Fibroblast of lung (primary cell): ENCODE measurements around the gene TMEM178A. TPM values are rescaled to one million over a fixed set of nuclear protein-coding genes. Genes with fewer than 3 reads are reported as not detected.

Experiments used
- DNase-seq, 2 donors: peaks; one replicate each; pipeline versions ENCODE4 v3.0.0 to v3.0.0-alpha.2; 2010; ENCODE audit warnings: low read depth in 2 of 2
- H2AFZ ChIP-seq: 2 replicates; pipeline ENCODE4 v1.5.1; 2012; ENCODE audit warnings: low read length, control low read depth, inconsistent platforms
- H3K27ac ChIP-seq: 2 replicates; pipeline ENCODE4 v1.5.1; 2011; ENCODE audit warnings: low read length, control low read depth; ENCODE audit not compliant: insufficient read depth
- H3K27me3 ChIP-seq: 2 replicates; pipeline ENCODE4 v1.5.1; 2011; ENCODE audit warnings: mild to moderate bottlenecking, low read length; ENCODE audit not compliant: control insufficient read depth, insufficient read depth
- H3K36me3 ChIP-seq: 2 replicates; pipeline ENCODE4 v1.5.1; 2011; ENCODE audit warnings: low read length; ENCODE audit not compliant: control insufficient read depth, insufficient read depth
- H3K4me1 ChIP-seq: 2 replicates; pipeline ENCODE4 v1.5.1; 2011; ENCODE audit warnings: low read length; ENCODE audit not compliant: control insufficient read depth, insufficient read depth; ENCODE audit errors: extremely low read depth
- H3K4me2 ChIP-seq: 2 replicates; pipeline ENCODE4 v1.5.1; 2011; ENCODE audit warnings: low read length, control low read depth; ENCODE audit not compliant: insufficient read depth; ENCODE audit errors: extremely low read depth
- H3K4me3 ChIP-seq, 4 experiments: fragments of 200-600 bp in 1 of 4; sonication (generic) in 1 of 4; replicated peaks in 1 of 4; 2 replicates each; pipeline ENCODE4 v1.5.1; 2011 to 2016; ENCODE audit warnings: low read length in 4 of 4, low read depth in 3 of 4, mild to moderate bottlenecking in 3 of 4, control low read depth in 2 of 4, inconsistent platforms in 1 of 4, mixed read lengths in 1 of 4; ENCODE audit not compliant: insufficient read depth in 1 of 4; ENCODE audit errors: control extremely low read depth in 1 of 4
- H3K79me2 ChIP-seq: 2 replicates; pipeline ENCODE4 v1.5.1; 2012; ENCODE audit warnings: mild to moderate bottlenecking, low read length, inconsistent platforms; ENCODE audit not compliant: control insufficient read depth, insufficient read depth
- H3K9ac ChIP-seq: 2 replicates; pipeline ENCODE4 v1.5.1; 2011; ENCODE audit warnings: mild to moderate bottlenecking, low read length, control low read depth; ENCODE audit not compliant: insufficient read depth
- H3K9me3 ChIP-seq: 2 replicates; pipeline ENCODE4 v1.5.1; 2012; ENCODE audit warnings: low read depth, low read length; ENCODE audit not compliant: control insufficient read depth, insufficient read depth
- H4K20me1 ChIP-seq: 2 replicates; pipeline ENCODE4 v1.5.1; 2011; ENCODE audit warnings: low read length; ENCODE audit not compliant: control insufficient read depth, insufficient read depth; ENCODE audit errors: extremely low read depth
- EZH2 ChIP-seq: IDR thresholded peaks from 2 replicates; pipeline ENCODE4 v1.5.1; 2012; ENCODE audit warnings: low read length, control low read depth, mild to moderate bottlenecking; ENCODE audit errors: missing control alignments
- polyA plus RNA-seq, 2 donors: library from polyadenylated mRNA; depleted of rRNA in 1 of 2; stranded (reverse) in 1 of 2; unstranded in 1 of 2; fragments of >200 nt; gene quantifications; 2 replicates each; pipeline ENCODE4 v1.2.1, GENCODE V29; 2011 to 2012; ENCODE audit warnings: missing spikeins in 1 of 2
- total RNA-seq: library from RNA; depleted of rRNA; stranded (reverse); fragments of >200 nt; gene quantifications from 2 replicates; pipeline ENCODE4 v1.2.1, GENCODE V29; 2014
- TF ChIP-seq, protein P1 (sequence below), 2 donors: IDR thresholded peaks in 1 of 2; conservative IDR thresholded peaks in 1 of 2; 1 replicate in 1 of 2; 2 replicates in 1 of 2; pipeline ENCODE4 v1.5.1; 2011 to 2012; ENCODE audit warnings: low read length in 2 of 2, control low read depth in 1 of 2, inconsistent platforms in 1 of 2, low read depth in 1 of 2, mild to moderate bottlenecking in 1 of 2

The TMEM178A gene
- total and polyA plus RNA-seq, 2 donors (not counting 1 experiment from before 2014, with no cell fraction given), result 1.5 to 6.9 TPM

DNA sequence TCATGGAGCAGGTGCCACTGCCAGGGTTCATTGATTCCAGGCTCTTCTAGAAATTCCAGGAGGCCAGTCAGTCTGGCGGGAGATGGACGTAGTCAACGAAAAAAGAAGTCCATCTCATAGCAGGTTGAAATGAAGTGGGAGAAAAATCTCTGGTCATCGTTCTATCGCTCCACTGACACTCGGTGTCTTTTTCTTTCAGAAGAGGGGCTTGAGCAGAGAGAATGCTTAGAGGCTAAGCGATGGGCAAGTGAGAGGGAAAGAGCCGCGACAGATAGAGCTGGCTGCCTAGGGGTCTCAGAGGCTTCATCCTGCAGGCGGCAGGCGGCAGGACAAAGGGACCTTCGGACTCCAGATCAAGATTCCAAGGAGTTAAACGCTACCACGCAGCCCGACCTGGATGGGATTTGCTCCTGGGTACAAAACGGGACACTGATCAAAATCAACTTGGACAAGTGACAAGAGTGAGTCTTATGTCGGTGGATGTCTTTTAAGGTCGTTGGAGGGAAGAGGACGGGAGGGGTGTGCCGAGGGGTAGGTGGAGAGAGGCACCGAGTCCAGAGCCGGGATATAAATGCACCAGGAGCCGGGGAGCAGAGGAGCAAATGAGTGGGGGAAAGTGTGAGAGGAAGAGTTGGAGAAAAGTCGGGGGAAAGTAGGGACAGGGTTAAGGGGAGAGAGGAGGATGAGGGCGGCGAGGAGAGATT, 677 bp upstream of the TMEM178A start:
- Histone ChIP-seq H3K27me3 (peaks cover 34% of the 10 kb centered on the region), H3K9ac (no peak overlapping the region), H2AFZ (no peak overlapping the region)

DNA sequence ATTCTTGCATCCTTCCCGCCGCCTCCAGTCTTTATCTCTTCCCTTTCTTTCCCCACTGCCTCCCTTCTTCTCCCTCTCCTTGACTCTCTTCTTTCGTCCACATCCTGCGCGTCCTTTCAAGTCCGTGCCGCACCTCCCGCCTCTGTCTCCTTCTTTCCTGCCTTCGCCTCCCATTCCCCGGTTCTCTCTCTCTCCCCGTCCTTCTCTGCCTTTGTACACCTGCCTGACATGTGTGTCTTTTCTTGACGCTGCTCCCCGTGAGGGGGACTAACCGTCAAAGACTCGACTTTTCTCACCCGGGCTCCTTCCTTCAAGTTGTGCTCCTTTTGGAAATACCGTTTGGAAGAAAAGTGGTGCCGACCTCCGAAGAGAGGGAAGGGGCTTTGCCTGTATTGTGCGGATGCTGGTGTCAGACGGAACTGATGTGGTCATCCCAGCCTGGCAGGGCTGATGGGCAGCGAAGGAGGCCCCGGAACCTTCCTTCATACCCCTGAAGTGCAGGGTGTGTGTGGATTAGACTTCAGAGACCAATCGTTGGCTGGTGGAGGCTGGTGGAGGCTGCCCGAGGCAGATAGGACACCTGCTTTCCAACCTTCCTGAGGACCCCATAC, 879 bp downstream of the TMEM178A start:
- Histone ChIP-seq H2AFZ (peak overlapping the region; percentile 63), H3K79me2 (no peaks in the 10 kb centered on the region)
- DNase-seq, result peak in 1 of 2 donors; percentile 17

More for the DNA sequence above, 677 bp upstream of the TMEM178A start:
- H3K27ac ChIP-seq, result no peak overlapping the region
- no peak overlapping the region for H3K4me3 ChIP-seq
- no peak for DNase-seq
- H3K4me2 ChIP-seq, result no peak overlapping the region
- H4K20me1 ChIP-seq, result no peaks in the 10 kb centered on the region
- peaks cover 7% of the 10 kb centered on the region for H3K4me1 ChIP-seq
- no peaks in the 10 kb centered on the region for H3K79me2 ChIP-seq
- no peaks in the 10 kb centered on the region for H3K36me3 ChIP-seq
- TF ChIP-seq, protein P1, sequence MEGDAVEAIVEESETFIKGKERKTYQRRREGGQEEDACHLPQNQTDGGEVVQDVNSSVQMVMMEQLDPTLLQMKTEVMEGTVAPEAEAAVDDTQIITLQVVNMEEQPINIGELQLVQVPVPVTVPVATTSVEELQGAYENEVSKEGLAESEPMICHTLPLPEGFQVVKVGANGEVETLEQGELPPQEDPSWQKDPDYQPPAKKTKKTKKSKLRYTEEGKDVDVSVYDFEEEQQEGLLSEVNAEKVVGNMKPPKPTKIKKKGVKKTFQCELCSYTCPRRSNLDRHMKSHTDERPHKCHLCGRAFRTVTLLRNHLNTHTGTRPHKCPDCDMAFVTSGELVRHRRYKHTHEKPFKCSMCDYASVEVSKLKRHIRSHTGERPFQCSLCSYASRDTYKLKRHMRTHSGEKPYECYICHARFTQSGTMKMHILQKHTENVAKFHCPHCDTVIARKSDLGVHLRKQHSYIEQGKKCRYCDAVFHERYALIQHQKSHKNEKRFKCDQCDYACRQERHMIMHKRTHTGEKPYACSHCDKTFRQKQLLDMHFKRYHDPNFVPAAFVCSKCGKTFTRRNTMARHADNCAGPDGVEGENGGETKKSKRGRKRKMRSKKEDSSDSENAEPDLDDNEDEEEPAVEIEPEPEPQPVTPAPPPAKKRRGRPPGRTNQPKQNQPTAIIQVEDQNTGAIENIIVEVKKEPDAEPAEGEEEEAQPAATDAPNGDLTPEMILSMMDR (conservative IDR thresholded peaks at IDR 0.05 in 1 of 2, IDR thresholded peaks at IDR 0.05 in 1 of 2; ENCODE audit: low read depth in 1 of 2, low read length in 2 of 2), result no peak
- peak; percentile 82 for TF ChIP-seq EZH2
- no peaks in the 10 kb centered on the region for H3K9me3 ChIP-seq

More for the DNA sequence above, 879 bp downstream of the TMEM178A start:
- Histone ChIP-seq H3K9ac (no peak overlapping the region), H3K27me3 (peaks cover 34% of the 10 kb centered on the region), H3K4me3 (peak overlapping the region; percentile 29 to 47 (median 38)), H3K27ac (no peak overlapping the region), H3K9me3 (no peaks in the 10 kb centered on the region), H4K20me1 (no peaks in the 10 kb centered on the region), H3K36me3 (no peaks in the 10 kb centered on the region), H3K4me1 (peaks cover 4% of the 10 kb centered on the region), H3K4me2 (peak overlapping the region; percentile 90)
- peak; percentile 62 for TF ChIP-seq EZH2
- TF ChIP-seq, protein P1 (conservative IDR thresholded peaks at IDR 0.05 in 1 of 2, IDR thresholded peaks at IDR 0.05 in 1 of 2; ENCODE audit: low read depth in 1 of 2, low read length in 2 of 2), result no peak
